ENCODE measurements around the gene GATD1.

- TF ChIP-seq POLR2AphosphoS5 (IDR thresholded peaks at IDR 0.05) (no peak), CTCF (IDR thresholded peaks at IDR 0.05) (no peak), POLR2A (IDR thresholded peaks at IDR 0.05) (no peak)
Observed at GRCh38 chr11:766936-767210, 10.4 kb downstream of the GATD1 start.
